Lower leg skin (tissue), 3 donors: ENCODE data around the gene WDR33.

Experiments
- POLR2A ChIP-seq, 2 donors: fragments of 450-650 bp; IDR thresholded peaks; one replicate each; pipeline ENCODE4 v1.6.1; 2016 to 2017; ENCODE audit warnings: antibody characterized with exemption in 2 of 2, mild to moderate bottlenecking in 1 of 2, moderate library complexity in 1 of 2
- TF ChIP-seq, protein P1 (sequence below), 3 donors: fragments of 450-650 bp; IDR thresholded peaks; one replicate each; pipeline ENCODE4 v1.5.1; 2016; ENCODE audit warnings: antibody characterized with exemption in 3 of 3, mild to moderate bottlenecking in 3 of 3, moderate library complexity in 2 of 3

- TF ChIP-seq, protein P1, sequence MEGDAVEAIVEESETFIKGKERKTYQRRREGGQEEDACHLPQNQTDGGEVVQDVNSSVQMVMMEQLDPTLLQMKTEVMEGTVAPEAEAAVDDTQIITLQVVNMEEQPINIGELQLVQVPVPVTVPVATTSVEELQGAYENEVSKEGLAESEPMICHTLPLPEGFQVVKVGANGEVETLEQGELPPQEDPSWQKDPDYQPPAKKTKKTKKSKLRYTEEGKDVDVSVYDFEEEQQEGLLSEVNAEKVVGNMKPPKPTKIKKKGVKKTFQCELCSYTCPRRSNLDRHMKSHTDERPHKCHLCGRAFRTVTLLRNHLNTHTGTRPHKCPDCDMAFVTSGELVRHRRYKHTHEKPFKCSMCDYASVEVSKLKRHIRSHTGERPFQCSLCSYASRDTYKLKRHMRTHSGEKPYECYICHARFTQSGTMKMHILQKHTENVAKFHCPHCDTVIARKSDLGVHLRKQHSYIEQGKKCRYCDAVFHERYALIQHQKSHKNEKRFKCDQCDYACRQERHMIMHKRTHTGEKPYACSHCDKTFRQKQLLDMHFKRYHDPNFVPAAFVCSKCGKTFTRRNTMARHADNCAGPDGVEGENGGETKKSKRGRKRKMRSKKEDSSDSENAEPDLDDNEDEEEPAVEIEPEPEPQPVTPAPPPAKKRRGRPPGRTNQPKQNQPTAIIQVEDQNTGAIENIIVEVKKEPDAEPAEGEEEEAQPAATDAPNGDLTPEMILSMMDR (IDR thresholded peaks at IDR 0.05) = no peak
- no peak for TF ChIP-seq POLR2A (IDR thresholded peaks at IDR 0.05)
Observed at GRCh38 chr2:127814677-127815076, 3.7 kb upstream of the WDR33 start.
